Measurements from ENCODE around the gene PIP5K1B. TPM values are rescaled to one million over a fixed set of nuclear protein-coding genes. Genes with fewer than 3 reads are reported as not detected.

Gene PIP5K1B
- total and polyA plus RNA-seq, 2 donors: 0.94 to 1.2 TPM

DNA sequence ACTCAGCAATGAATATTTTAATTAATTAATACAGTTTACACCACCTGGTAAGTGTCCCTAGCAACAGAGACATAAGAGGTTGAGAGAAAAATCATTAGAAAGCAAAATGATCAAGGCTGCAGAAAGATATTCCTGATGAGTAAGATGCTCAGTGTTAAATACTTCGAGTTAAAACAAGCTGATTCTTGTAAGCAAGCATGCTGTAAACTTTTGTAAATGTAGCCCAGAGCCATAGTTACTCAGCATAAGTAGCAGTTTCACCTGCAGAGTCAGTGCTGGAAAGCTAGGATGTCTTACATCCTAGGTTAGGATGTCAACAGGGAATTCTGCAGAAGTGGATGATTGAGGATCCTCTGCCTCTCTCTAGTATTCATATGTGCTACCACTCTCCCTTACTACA, 304.7 kb downstream of the PIP5K1B start:
- Histone ChIP-seq H3K9me3 (ENCODE audit: control insufficient read depth in 2 of 2, insufficient read depth in 1 of 2, low read length in 1 of 2) (no peaks in the 10 kb centered on the region), H3K27me3 (ENCODE audit: control insufficient read depth in 2 of 2, insufficient read depth in 1 of 2, low read length in 1 of 2) (peaks cover 0 to 9% of the 10 kb centered on the region in 2 donors), H3K4me3 (ENCODE audit: low read length in 2 of 2) (no peak overlapping the region), H3K4me1 (ENCODE audit: control insufficient read depth in 2 of 2, insufficient read depth in 2 of 2, low read length in 2 of 2) (no peaks in the 10 kb centered on the region), H3K36me3 (ENCODE audit: control insufficient read depth in 2 of 2, insufficient read depth in 2 of 2, low read length in 1 of 2) (no peaks in the 10 kb centered on the region), H3K27ac (ENCODE audit: low read depth in 1 of 2, low read length in 1 of 2) (no peak overlapping the region)
- 68% methylated on average over 1 of the region's 1 CpG for WGBS
- no peak for DNase-seq (ENCODE audit: low read depth in 6 of 9, low spot score in 9 of 9)

DNA sequence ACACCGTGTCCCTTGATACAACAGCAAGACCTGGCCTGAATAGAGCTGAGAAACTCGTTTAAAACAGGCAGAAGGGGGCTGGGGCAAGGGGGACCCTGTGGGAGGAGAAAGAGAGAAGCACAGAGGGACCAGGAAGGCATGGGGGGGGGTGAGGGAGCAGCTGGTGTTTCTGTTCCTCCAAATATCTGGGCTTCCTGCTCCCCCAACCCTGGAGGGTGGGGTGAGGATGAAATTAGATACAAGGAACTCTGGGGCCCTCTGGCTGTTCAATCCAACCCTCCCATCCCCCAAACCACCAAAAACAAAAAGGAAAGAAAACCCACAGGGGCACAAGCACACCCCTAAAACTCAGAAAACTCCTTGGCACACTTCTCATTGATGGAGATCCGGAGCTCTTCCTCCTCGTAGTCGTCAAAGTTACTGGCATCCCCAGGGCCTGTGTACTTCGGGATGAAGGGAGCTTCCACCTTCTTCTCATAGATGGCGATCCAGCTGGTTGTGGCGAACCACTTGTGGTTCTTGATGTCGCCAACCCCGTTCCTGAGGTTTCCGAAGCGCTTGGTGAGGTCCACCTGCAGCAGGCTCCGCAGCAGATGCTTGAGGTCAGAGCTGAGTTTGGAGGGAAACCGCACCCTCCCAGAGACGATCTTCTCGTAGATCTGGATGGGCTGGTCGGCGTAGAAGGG, 307.8 kb downstream of the PIP5K1B start:
- no peak overlapping the region for H3K27ac ChIP-seq (ENCODE audit: low read depth in 1 of 2, low read length in 1 of 2)
- H3K4me3 ChIP-seq (ENCODE audit: low read length in 2 of 2): no peak overlapping the region
- peaks cover 0 to 9% of the 10 kb centered on the region in 2 donors for H3K27me3 ChIP-seq (ENCODE audit: control insufficient read depth in 2 of 2, insufficient read depth in 1 of 2, low read length in 1 of 2)
- H3K4me1 ChIP-seq (ENCODE audit: control insufficient read depth in 2 of 2, insufficient read depth in 2 of 2, low read length in 2 of 2): no peaks in the 10 kb centered on the region
- H3K9me3 ChIP-seq (ENCODE audit: control insufficient read depth in 2 of 2, insufficient read depth in 1 of 2, low read length in 1 of 2): no peaks in the 10 kb centered on the region
- 7% methylated on average over 18 of the region's 18 CpGs for WGBS
- DNase-seq (ENCODE audit: low read depth in 6 of 9, low spot score in 9 of 9): no peak
- H3K36me3 ChIP-seq (ENCODE audit: control insufficient read depth in 2 of 2, insufficient read depth in 2 of 2, low read length in 1 of 2): no peaks in the 10 kb centered on the region

DNA sequence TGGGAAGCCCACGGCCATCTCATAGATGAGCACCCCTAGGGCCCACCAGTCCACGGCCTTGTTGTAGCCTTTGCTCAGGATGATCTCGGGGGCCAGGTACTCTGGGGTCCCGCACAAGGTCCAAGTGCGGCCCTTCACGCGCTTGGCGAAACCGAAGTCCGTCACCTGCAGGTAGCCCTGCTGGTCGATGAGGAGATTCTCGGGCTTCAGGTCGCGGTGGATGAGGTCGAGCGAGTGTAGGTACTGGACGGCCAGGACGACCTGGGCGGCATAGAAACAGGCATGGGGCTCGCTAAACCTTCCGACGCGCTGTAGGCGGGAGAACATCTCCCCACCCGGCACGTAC, 308.3 kb downstream of the PIP5K1B start:
- no peak for DNase-seq (ENCODE audit: low read depth in 6 of 9, low spot score in 9 of 9)
- Histone ChIP-seq H3K4me3 (ENCODE audit: low read length in 2 of 2) (no peak overlapping the region), H3K9me3 (ENCODE audit: control insufficient read depth in 2 of 2, insufficient read depth in 1 of 2, low read length in 1 of 2) (no peaks in the 10 kb centered on the region), H3K27ac (ENCODE audit: low read depth in 1 of 2, low read length in 1 of 2) (no peak overlapping the region), H3K36me3 (ENCODE audit: control insufficient read depth in 2 of 2, insufficient read depth in 2 of 2, low read length in 1 of 2) (no peaks in the 10 kb centered on the region), H3K27me3 (ENCODE audit: control insufficient read depth in 2 of 2, insufficient read depth in 1 of 2, low read length in 1 of 2) (peaks cover 0 to 9% of the 10 kb centered on the region in 2 donors), H3K4me1 (ENCODE audit: control insufficient read depth in 2 of 2, insufficient read depth in 2 of 2, low read length in 2 of 2) (no peaks in the 10 kb centered on the region)
- WGBS: 92% methylated on average over 26 of the region's 26 CpGs

DNA sequence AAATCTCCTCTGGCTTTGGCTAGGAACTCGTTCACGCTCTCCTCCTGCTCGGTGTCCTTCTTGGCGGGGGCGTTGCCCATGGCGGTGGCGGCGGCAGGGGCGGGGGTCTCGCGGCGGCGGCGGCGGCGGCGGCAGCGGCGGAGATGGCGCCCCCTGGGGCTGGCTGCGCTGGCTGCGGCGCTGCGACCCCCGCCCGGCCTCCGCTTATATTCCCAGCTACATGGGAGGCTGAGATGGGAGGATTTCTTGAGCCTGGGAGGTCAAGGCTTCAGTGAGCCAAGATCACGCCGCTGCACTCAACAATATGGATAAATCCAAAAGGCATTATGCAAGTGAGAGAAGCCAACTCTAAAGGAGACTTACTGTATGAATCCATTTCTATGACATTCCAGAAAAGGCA, 309.0 kb downstream of the PIP5K1B start, which contains the start of gene PRKACG:
Gene PRKACG (minus strand): TSS at position 101 of the 400 bp plus-strand sequence. CDS start 21 bp downstream, at position 80.
- H3K27me3 ChIP-seq (ENCODE audit: control insufficient read depth in 2 of 2, insufficient read depth in 1 of 2, low read length in 1 of 2): peaks cover 0 to 9% of the 10 kb centered on the region in 2 donors
- WGBS: 98% methylated on average over 29 of the region's 29 CpGs
- no peak within 1 kb of the TSS for H3K4me3 ChIP-seq (ENCODE audit: low read length in 2 of 2)
- DNase-seq (ENCODE audit: low read depth in 6 of 9, low spot score in 9 of 9): no peak
- no peak within 1 kb of the TSS for H3K27ac ChIP-seq (ENCODE audit: low read depth in 1 of 2, low read length in 1 of 2)
- H3K9me3 ChIP-seq (ENCODE audit: control insufficient read depth in 2 of 2, insufficient read depth in 1 of 2, low read length in 1 of 2): no peaks in the 10 kb centered on the region
- no peaks in the 10 kb centered on the region for H3K36me3 ChIP-seq (ENCODE audit: control insufficient read depth in 2 of 2, insufficient read depth in 2 of 2, low read length in 1 of 2)
- no peaks in the 10 kb centered on the region for H3K4me1 ChIP-seq (ENCODE audit: control insufficient read depth in 2 of 2, insufficient read depth in 2 of 2, low read length in 2 of 2)

DNA sequence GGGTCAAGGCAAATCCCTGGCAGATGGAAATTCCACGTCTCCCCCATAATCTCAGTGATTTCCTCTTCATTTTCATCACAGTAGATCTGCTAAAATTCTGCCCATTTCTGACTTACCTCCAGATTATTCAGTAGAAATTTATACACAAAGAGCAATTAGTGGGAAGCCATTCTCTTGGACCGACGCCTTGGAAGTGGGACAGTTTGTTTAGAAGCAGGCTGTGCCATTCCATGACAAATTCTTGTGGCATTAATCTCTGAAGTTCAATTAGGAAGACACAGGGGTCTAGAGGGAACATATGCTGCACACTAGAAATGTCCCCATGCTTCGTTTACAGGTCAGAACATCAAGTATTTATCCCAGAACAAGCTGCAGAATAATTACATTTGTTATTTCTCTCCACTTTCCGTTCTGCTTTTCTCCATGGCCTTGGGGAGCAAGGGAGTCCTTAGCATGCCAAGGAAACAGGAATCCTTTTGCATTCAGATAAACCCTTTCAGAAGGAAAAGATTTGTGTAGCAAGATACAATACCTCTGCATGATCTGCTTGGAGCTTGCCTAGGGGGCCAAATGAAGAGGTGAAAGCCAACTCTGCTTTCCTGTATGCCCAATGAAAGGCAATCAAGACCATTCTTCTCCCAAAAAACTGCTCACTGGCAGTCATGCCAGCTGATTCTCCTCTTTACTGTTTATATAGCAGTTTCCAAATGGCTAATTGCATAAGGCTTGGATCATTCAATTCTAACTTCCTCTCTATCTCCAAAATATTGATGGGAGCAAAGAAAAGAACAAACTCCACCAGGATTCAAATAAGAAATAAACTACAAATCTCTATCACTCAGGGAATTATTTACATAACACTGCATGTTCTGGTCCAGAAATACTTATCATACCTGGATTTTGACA, 311.4 kb downstream of the PIP5K1B start:
- WGBS: 84% methylated on average over 5 of the region's 5 CpGs
- no peaks in the 10 kb centered on the region for H3K9me3 ChIP-seq (ENCODE audit: control insufficient read depth in 2 of 2, insufficient read depth in 1 of 2, low read length in 1 of 2)
- H3K27ac ChIP-seq (ENCODE audit: low read depth in 1 of 2, low read length in 1 of 2): no peak overlapping the region
- DNase-seq (ENCODE audit: low read depth in 6 of 9, low spot score in 9 of 9): no peak
- H3K4me1 ChIP-seq (ENCODE audit: control insufficient read depth in 2 of 2, insufficient read depth in 2 of 2, low read length in 2 of 2): no peaks in the 10 kb centered on the region
- H3K27me3 ChIP-seq (ENCODE audit: control insufficient read depth in 2 of 2, insufficient read depth in 1 of 2, low read length in 1 of 2): peaks cover 0 to 9% of the 10 kb centered on the region in 2 donors
- no peaks in the 10 kb centered on the region for H3K36me3 ChIP-seq (ENCODE audit: control insufficient read depth in 2 of 2, insufficient read depth in 2 of 2, low read length in 1 of 2)
- no peak overlapping the region for H3K4me3 ChIP-seq (ENCODE audit: low read length in 2 of 2)

DNA sequence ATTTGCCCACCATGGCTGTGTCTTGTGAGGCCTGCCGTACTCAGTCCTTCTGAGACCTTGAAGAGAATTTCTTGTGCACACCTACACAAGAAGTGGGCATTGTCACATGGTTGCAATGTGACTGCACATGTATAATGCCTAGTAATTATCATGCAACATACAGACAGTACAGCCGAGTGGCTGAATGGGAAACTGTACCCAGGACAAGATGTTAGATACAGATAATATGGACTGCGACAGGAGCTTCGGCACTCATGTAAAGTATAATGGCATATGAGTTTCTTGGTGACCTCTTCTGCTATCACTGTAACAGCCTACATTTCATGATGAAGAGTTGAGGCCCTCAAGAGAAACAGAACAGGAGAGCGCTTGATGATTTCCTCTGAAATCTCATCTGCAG, 313.7 kb downstream of the PIP5K1B start:
- WGBS: 76% methylated on average over 5 of the region's 5 CpGs
- H3K9me3 ChIP-seq (ENCODE audit: control insufficient read depth in 2 of 2, insufficient read depth in 1 of 2, low read length in 1 of 2): no peaks in the 10 kb centered on the region
- DNase-seq (ENCODE audit: low read depth in 6 of 9, low spot score in 9 of 9): no peak
- no peaks in the 10 kb centered on the region for H3K4me1 ChIP-seq (ENCODE audit: control insufficient read depth in 2 of 2, insufficient read depth in 2 of 2, low read length in 2 of 2)
- no peaks in the 10 kb centered on the region for H3K27me3 ChIP-seq (ENCODE audit: control insufficient read depth in 2 of 2, insufficient read depth in 1 of 2, low read length in 1 of 2)
- no peak overlapping the region for H3K4me3 ChIP-seq (ENCODE audit: low read length in 2 of 2)
- no peaks in the 10 kb centered on the region for H3K36me3 ChIP-seq (ENCODE audit: control insufficient read depth in 2 of 2, insufficient read depth in 2 of 2, low read length in 1 of 2)
- no peak overlapping the region for H3K27ac ChIP-seq (ENCODE audit: low read depth in 1 of 2, low read length in 1 of 2)

DNA sequence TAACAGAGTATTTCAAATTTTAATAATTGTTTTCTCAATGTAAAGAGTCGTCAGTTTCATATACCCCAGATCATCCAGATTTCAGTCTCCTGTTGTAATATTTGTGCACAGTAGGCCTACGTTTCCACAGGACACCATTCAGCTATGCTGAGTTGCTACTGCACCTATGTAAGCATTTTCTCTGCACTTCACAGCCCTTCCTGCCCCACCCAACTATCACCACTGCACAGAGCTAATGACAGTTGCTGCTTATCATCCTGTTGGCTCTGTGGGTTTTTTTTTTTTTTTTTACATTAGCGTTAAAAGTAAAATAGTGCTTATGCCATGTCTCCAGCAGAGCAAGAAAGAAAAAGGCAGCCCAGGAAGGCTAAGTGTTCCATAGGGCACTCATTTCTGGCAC, 314.8 kb downstream of the PIP5K1B start:
- Histone ChIP-seq H3K4me3 (ENCODE audit: low read length in 2 of 2) (no peak overlapping the region), H3K9me3 (ENCODE audit: control insufficient read depth in 2 of 2, insufficient read depth in 1 of 2, low read length in 1 of 2) (no peaks in the 10 kb centered on the region), H3K36me3 (ENCODE audit: control insufficient read depth in 2 of 2, insufficient read depth in 2 of 2, low read length in 1 of 2) (no peaks in the 10 kb centered on the region), H3K4me1 (ENCODE audit: control insufficient read depth in 2 of 2, insufficient read depth in 2 of 2, low read length in 2 of 2) (no peaks in the 10 kb centered on the region), H3K27ac (ENCODE audit: low read depth in 1 of 2, low read length in 1 of 2) (no peak overlapping the region), H3K27me3 (ENCODE audit: control insufficient read depth in 2 of 2, insufficient read depth in 1 of 2, low read length in 1 of 2) (no peaks in the 10 kb centered on the region)
- DNase-seq (ENCODE audit: low read depth in 6 of 9, low spot score in 9 of 9): peak in 1 of 9 donors; percentile 27
- WGBS: 23% methylated on average over 3 of the region's 3 CpGs

DNA sequence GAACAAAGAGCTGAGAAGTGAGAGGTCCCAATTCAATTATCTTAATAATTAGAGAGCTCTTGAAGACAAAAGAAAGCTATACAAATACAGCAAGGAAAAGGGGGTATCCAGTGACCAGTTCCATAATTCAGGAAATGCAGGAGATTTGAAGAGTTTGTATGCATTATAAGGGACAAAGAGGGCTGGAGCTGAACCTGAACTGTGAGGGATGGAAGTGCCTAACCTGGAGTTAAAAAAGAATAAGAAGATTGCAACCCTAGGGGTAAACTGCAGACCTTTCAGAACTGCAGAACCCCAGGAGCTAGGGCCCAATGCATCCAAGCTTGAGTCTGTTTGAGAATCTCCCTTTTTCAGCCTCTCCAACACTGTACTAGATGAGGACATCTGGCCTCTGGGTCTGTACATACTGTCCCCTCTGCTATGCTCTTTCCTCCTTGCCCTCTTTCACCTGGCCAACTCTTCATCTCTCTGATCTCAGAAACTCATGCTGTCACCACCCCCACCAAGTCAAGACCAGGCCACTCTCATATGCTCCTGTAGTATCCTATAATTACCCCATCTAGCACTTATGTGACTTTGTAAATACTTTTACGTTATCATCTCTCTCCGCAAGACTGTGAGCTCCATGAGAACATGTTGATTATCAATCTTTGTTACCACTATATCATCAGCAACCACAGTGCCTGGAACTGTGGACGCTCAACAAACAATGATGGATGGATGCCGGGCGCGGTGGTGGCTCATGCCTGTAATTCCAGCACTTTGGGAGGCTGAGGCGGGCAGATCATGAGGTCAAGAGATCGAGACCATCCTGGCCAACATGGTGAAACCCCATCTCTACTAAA, 315.5 kb downstream of the PIP5K1B start:
- Histone ChIP-seq H3K27me3 (ENCODE audit: control insufficient read depth in 2 of 2, insufficient read depth in 1 of 2, low read length in 1 of 2) (no peaks in the 10 kb centered on the region), H3K4me3 (ENCODE audit: low read length in 2 of 2) (no peak overlapping the region), H3K36me3 (ENCODE audit: control insufficient read depth in 2 of 2, insufficient read depth in 2 of 2, low read length in 1 of 2) (no peaks in the 10 kb centered on the region), H3K27ac (ENCODE audit: low read depth in 1 of 2, low read length in 1 of 2) (no peak overlapping the region), H3K9me3 (ENCODE audit: control insufficient read depth in 2 of 2, insufficient read depth in 1 of 2, low read length in 1 of 2) (no peaks in the 10 kb centered on the region), H3K4me1 (ENCODE audit: control insufficient read depth in 2 of 2, insufficient read depth in 2 of 2, low read length in 2 of 2) (no peaks in the 10 kb centered on the region)
- 97% methylated on average over 8 of the region's 8 CpGs for WGBS
- no peak for DNase-seq (ENCODE audit: low read depth in 6 of 9, low spot score in 9 of 9)

Measured in thymus (tissue), 11 donors.